GM19463 (cell line): ENCODE results near the gene SF1.

ENCODE experiments used
- ATAC-seq: cut with Tn5 transposase; IDR thresholded peaks from one replicate; pipeline ENCODE4 v1.9.1; 2021; ENCODE audit warnings: mild to moderate bottlenecking, moderate library complexity; ENCODE audit not compliant: unreplicated experiment

SF1 gene

DNA sequence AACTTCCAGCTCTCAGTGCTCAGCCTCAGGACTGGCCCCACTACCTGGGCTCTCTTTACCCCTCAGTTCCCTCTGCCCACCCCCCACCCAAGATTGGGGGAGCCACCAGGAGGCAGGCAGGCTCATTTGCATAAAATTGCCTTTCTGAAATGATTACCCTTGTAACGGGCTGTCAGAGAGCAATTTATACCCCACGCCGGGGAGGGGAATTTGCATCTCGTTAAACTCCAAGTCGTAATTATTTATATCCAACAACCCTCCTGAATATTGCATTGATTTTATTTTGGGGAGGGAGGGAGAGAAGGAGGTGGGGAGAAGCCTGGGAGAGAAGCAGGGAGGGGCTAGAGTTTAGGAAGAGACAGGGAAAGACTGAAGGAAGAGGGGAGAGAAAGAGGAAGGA is 63.7 kb downstream of the SF1 start:
- no peak for ATAC-seq
